Psoas muscle (tissue), 8 donors: ENCODE results near the gene ADAR. TPM values are rescaled to one million over a fixed set of nuclear protein-coding genes. Genes with fewer than 3 reads are reported as not detected.

ENCODE experiments used
- ATAC-seq, 4 donors: fragments of 200-7000 bp; cut with Tn5 transposase; one replicate each; pipeline ENCODE4 v1.9.1; 2020; ENCODE audit warnings: moderate library complexity in 3 of 4, mild to moderate bottlenecking in 2 of 4
- DNase-seq, 2 donors: peaks; one replicate each; pipeline ENCODE4 v3.0.0-alpha.2; 2020
- H3K27ac ChIP-seq: fragments of 200-600 bp; one replicate; pipeline ENCODE4 v1.8.0; 2022
- H3K27me3 ChIP-seq, 3 donors: fragments of 200-600 bp in 1 of 3; one replicate each; pipeline versions ENCODE4 v1.6.1 to v1.8.0; 2013 to 2022; ENCODE audit warnings: low read length in 2 of 3, mild to moderate bottlenecking in 2 of 3, moderate library complexity in 1 of 3; ENCODE audit not compliant: insufficient read depth in 3 of 3
- H3K36me3 ChIP-seq, 2 donors: fragments of 200-600 bp in 1 of 2; one replicate each; pipeline versions ENCODE4 v1.6.1 to v1.8.0; 2013 to 2022; ENCODE audit warnings: low read depth in 1 of 2, mild to moderate bottlenecking in 1 of 2, moderate library complexity in 1 of 2; ENCODE audit not compliant: insufficient read depth in 1 of 2
- H3K4me1 ChIP-seq: fragments of 200-600 bp; one replicate; pipeline ENCODE4 v1.8.0; 2022
- H3K4me3 ChIP-seq: fragments of 200-600 bp; one replicate; pipeline ENCODE4 v1.8.0; 2022; ENCODE audit warnings: mild to moderate bottlenecking
- H3K9me3 ChIP-seq: fragments of 200-600 bp; one replicate; pipeline ENCODE4 v1.8.0; 2022
- WGBS, 3 donors: extraction: QIAGEN DNeasy Blood & Tissue Kit; methylation state at CpG; one replicate each; pipeline versions ENCODE4 v1.1.6 to v1.1.7; 2013; 5-methylcytosine and 5-hydroxymethylcytosine counted together
- intact Hi-C, 2 donors: fragments of 100-400 bp; cut with DNase I; formaldehyde crosslinking; loops; one replicate each; pipeline versions ENCODE4 v1.11.0 to v1.14.2; 2022
- polyA plus RNA-seq, 3 donors: library from polyadenylated mRNA; stranded (reverse); fragments of 200-250 nt; gene quantifications; one replicate each; pipeline ENCODE4 v1.2.3, GENCODE V29; 2013
- total RNA-seq, 4 donors: library from RNA; stranded (reverse); fragmentation: NEBNext Ultra II Directional in 2 of 4; extraction: Animal tissue kit (Norgen Biotek cat#: 25700) in 2 of 4; gene quantifications; one replicate each; pipeline versions ENCODE4 v1.2.1 to v1.2.4, GENCODE V29; 2021 to 2023
- TF ChIP-seq, protein P1 (sequence below): fragments of 200-600 bp; IDR thresholded peaks from one replicate; pipeline ENCODE4 v1.8.0; 2022; ENCODE audit warnings: antibody characterized with exemption
- donor health status: healthy with polysubstance abuse.
- donor health status: DM: no; HTN: no; CAD: no; lungs with moderate emphysema.
- donor health status: Bipolar disorder and iron deficiency.
- donor health status: healthy.
- donor health status: DM: yes; HTN: yes; CAD: no.
- donor health status: DM: no; HTN: no; CAD: no.
- donor health status: DM: no; HTN: no; CAD: no.
- donor health status: DM: yes; HTN: yes; CAD: no.

The ADAR gene
- total and polyA plus RNA-seq, 7 donors: 8.8 to 34.8 (median 21.1) TPM

- WGBS, 3 donors: 77 to 83% (median 82%) methylated on average over 3 of the region's 3 CpGs
These were observed 34.8 kb downstream of the ADAR start for GRCh38 chr1:154573168-154573510.

DNA sequence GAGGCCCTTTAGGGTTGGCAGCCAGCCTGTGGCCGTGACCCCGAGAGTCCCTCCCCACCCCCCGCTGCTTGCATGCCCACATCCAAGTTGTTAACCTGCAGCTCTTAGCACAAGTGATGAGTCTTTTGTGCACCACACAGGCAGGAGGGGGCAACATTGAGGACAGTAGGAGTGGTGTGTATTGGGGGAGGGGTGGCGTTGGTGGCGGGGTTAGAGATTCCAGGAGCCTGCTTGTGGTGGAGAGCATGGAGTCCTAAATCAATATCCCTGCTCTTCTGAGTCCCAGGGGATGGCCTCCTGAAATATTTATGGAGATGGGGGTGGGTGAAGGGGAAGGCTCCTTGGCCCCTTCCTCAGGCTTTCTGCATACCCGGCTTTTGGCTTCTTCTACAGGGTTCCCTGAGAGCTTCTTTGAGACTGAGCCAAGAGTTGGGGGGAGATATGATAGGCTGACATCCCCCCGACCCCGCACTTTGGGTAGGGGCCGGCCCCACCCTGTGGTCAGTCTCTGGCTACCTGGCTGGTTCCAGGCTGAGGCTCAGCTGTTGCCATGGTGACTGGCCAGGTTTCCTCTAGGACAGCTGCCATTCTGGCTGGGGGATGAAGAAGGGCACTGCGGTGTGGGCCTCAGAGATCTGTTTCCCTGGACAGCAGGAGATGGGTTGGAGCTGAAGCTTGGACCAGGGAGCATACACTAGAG lies 35.4 kb downstream of the ADAR start:
- H3K27ac ChIP-seq: no peak overlapping the region
- 53 to 68% (median 59%) methylated on average over 10 of the region's 10 CpGs for WGBS, 3 donors
- intact Hi-C loops: no loop called here

More at GRCh38 chr1:154573168-154573510, 34.8 kb downstream of the ADAR start:
- H3K4me1 ChIP-seq: peaks cover under 1% of the 10 kb centered on the region
- peaks cover 0 to 2% of the 10 kb centered on the region in 2 donors for H3K36me3 ChIP-seq
- ATAC-seq (no peak), DNase-seq (no peak)
- intact Hi-C loops: no loop called here
- H3K9me3 ChIP-seq: no peaks in the 10 kb centered on the region
- TF ChIP-seq, protein P1, sequence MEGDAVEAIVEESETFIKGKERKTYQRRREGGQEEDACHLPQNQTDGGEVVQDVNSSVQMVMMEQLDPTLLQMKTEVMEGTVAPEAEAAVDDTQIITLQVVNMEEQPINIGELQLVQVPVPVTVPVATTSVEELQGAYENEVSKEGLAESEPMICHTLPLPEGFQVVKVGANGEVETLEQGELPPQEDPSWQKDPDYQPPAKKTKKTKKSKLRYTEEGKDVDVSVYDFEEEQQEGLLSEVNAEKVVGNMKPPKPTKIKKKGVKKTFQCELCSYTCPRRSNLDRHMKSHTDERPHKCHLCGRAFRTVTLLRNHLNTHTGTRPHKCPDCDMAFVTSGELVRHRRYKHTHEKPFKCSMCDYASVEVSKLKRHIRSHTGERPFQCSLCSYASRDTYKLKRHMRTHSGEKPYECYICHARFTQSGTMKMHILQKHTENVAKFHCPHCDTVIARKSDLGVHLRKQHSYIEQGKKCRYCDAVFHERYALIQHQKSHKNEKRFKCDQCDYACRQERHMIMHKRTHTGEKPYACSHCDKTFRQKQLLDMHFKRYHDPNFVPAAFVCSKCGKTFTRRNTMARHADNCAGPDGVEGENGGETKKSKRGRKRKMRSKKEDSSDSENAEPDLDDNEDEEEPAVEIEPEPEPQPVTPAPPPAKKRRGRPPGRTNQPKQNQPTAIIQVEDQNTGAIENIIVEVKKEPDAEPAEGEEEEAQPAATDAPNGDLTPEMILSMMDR: no peak
- H3K4me3 ChIP-seq: no peak overlapping the region
- no peak overlapping the region for H3K27ac ChIP-seq
- peaks cover 0 to 2% (median 0%) of the 10 kb centered on the region in 3 donors for H3K27me3 ChIP-seq

GRCh38 chr1:154571964-154572288 lies 36.1 kb downstream of the ADAR start:
- ATAC-seq (no peak), DNase-seq (no peak)
- H3K27ac ChIP-seq: no peak overlapping the region
- WGBS, 3 donors: 89 to 93% (median 89%) methylated on average over 29 of the region's 29 CpGs
- no peaks in the 10 kb centered on the region for H3K36me3 ChIP-seq
- no peak overlapping the region for H3K4me3 ChIP-seq
- H3K4me1 ChIP-seq: peaks cover 4% of the 10 kb centered on the region
- TF ChIP-seq, protein P1: no peak
- no peaks in the 10 kb centered on the region for H3K9me3 ChIP-seq
- intact Hi-C loops: no loop called here
- H3K27me3 ChIP-seq: peaks cover 0 to 6% (median 0%) of the 10 kb centered on the region in 3 donors

More for the DNA sequence above, 35.4 kb downstream of the ADAR start:
- H3K27me3 ChIP-seq: peaks cover 0 to 6% (median 0%) of the 10 kb centered on the region in 3 donors
- no peaks in the 10 kb centered on the region for H3K9me3 ChIP-seq
- no peaks in the 10 kb centered on the region for H3K36me3 ChIP-seq
- DNase-seq (no peak), ATAC-seq (no peak)
- TF ChIP-seq, protein P1: no peak
- H3K4me1 ChIP-seq: peaks cover 4% of the 10 kb centered on the region
- H3K4me3 ChIP-seq: no peak overlapping the region

- intact Hi-C loops: no loop called here
These were observed 36.6 kb downstream of the ADAR start for GRCh38 chr1:154571244-154571963.

More at GRCh38 chr1:154571244-154571963, 36.6 kb downstream of the ADAR start:
- TF ChIP-seq, protein P1: no peak
- Histone ChIP-seq H3K4me3 (no peak overlapping the region), H3K4me1 (peaks cover 4% of the 10 kb centered on the region), H3K9me3 (no peaks in the 10 kb centered on the region), H3K36me3 (no peaks in the 10 kb centered on the region), H3K27ac (no peak overlapping the region), H3K27me3 (peaks cover 0 to 6% (median 0%) of the 10 kb centered on the region in 3 donors)
- whole genome bisulfite sequencing, 3 donors: 95 to 96% (median 95%) methylated on average over 59 of the region's 59 CpGs
- no peak for DNase-seq
- no peak for ATAC-seq
